ENCODE results near the gene CCL24. TPM values are rescaled to one million over a fixed set of nuclear protein-coding genes. Genes with fewer than 3 reads are reported as not detected.
"Not testable (repeated sequence)": the region's sequence is repeated elsewhere in the genome, so short reads cannot be mapped to it uniquely, and the experiment has no call there.

The CCL24 gene
- total RNA-seq, 1 experiment from 2014 or later = not detected

DNA sequence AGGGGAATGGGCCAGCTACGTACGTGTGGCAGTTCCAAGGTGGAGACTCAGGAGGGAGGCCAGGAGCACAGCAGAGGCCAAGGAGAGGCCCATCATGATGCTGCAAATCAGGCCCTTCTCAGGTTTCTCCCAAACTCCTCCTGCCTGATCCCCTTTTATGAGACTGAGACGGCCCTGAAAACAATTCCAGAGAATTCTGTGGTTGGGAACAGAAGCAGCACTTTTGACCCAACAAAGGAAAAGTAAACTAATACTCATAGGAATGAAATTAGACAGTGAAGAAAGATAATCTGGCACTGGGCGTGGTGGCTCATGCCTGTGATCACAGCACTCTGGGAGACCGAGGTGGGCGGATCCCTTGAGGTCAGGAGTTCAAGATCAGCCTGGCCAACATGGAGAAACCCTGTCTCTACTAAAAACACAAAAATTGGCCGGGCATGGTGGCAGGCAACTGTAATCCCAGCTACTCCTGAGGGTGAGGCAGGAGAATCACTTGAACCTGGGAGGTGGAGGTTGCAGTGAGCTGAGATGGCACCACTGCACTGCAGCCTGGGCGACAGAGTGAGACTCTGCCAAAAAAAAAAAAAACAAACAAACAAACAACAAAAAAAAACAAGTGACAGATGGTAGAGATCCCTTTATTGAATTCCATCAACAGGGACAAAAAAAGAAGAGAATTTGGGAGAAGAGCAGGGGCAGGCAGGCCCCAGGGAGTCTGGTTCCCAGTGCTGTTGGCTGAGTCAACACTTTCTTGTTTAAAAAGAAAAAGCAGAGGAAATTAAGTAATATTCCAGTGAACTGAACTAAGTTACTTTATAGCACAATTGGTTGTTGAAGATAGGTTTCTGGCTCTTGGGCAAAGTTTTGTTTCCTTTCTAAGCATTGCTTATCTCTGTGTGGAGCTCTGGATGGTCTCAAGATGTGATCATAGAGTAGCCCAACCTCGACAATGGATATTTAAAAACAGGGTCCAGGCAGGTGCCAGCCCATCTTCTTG, 41.2 kb downstream of the CCL24 start, which contains the start of gene CCL26:
TSS of gene CCL26 (minus strand) at position 131 of the 997 bp plus-strand sequence. CDS start at position 96, 35 bp downstream.
- no peaks in the 10 kb centered on the region for H3K36me3 ChIP-seq (ENCODE audit: insufficient read depth, low read length, poor library complexity, severe bottlenecking)
- ChIA-PET CTCF (no interaction called here), POLR2A (ENCODE audit: low non-redundant PET) (no interaction called here)
- DNase-seq (ENCODE audit: low spot score) = no peak
- H3K9me3 ChIP-seq (ENCODE audit: low read depth, low read length, poor library complexity, severe bottlenecking) = no peaks in the 10 kb centered on the region
- TF ChIP-seq, protein P1, sequence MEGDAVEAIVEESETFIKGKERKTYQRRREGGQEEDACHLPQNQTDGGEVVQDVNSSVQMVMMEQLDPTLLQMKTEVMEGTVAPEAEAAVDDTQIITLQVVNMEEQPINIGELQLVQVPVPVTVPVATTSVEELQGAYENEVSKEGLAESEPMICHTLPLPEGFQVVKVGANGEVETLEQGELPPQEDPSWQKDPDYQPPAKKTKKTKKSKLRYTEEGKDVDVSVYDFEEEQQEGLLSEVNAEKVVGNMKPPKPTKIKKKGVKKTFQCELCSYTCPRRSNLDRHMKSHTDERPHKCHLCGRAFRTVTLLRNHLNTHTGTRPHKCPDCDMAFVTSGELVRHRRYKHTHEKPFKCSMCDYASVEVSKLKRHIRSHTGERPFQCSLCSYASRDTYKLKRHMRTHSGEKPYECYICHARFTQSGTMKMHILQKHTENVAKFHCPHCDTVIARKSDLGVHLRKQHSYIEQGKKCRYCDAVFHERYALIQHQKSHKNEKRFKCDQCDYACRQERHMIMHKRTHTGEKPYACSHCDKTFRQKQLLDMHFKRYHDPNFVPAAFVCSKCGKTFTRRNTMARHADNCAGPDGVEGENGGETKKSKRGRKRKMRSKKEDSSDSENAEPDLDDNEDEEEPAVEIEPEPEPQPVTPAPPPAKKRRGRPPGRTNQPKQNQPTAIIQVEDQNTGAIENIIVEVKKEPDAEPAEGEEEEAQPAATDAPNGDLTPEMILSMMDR (conservative IDR thresholded peaks at IDR 0.05; ENCODE audit: low read depth, low read length) = no peak
- no peak for TF ChIP-seq EZH2 (IDR thresholded peaks at IDR 0.05; ENCODE audit: borderline replicate concordance, low read depth, low read length, poor library complexity, severe bottlenecking)
- BruUV-seq (replicated peaks) = no TSS peak
- no peak within 1 kb of the TSS for H3K27ac ChIP-seq (ENCODE audit: low read depth, low read length, poor library complexity, severe bottlenecking)
- no peaks in the 10 kb centered on the region for H3K4me1 ChIP-seq (ENCODE audit: insufficient read depth, low read length, poor library complexity, severe bottlenecking)
- H3K4me3 ChIP-seq (ENCODE audit: low read depth, low read length, poor library complexity, severe bottlenecking) = no peak within 1 kb of the TSS
- intact Hi-C loops (cut with micrococcal nuclease; ENCODE audit: unreplicated experiment) = no loop called here
- no peaks in the 10 kb centered on the region for H3K27me3 ChIP-seq (replicated peaks; ENCODE audit: insufficient read depth, low read depth, low read length, poor library complexity)

DNA sequence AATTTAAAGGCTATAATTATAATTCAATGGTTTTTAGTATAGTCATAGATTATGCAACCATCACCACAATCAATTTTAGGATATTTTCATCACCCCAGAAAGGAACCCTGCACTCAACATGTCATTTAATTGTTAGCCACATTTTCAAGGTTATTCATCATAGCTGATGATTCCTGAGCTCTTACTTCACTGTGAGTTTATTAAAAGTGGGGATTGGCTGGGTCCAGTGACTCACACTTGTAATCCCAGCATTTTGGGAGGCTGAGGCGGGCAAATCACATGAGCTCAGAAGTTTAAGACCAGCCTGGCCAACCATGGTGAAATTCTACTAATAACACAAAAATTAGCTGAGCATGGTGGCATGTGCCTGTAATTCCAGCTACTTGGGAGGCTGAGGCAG, 42.4 kb downstream of the CCL24 start:
- POLR2A ChIA-PET (ENCODE audit: low non-redundant PET) = no interaction called here

DNA sequence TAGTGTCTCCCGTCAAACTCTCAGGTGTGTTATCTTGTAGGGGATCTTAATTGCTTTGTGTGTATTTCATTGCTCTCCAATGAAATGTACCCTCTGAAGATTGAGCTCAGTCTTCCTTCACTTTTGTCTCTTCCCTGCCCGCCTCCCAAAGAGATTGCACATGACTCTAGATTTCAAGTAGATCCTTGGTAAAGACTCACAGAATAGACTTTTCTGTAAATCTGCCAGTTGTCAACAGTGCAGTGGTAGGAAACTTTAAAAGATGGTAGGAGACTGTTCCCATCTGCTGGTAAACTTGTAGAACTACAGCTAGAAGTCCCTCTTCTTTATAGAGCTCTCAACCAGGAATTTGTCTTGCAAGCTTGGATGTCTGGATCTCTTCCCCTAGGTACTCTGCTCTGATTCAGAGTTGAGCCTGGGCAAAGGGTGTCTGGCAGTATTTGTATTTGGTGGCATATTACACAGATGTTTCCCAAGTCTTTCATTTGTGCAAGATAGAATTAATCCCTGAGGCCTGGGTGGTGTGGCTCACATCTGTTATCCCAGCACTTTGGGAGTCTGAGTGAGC, 51.2 kb downstream of the CCL24 start:
- BruUV-seq (replicated peaks) = no TSS peak

More for the DNA sequence above, 42.4 kb downstream of the CCL24 start:
- DNase-seq (ENCODE audit: low spot score) = no peak
- Histone ChIP-seq H3K27ac (ENCODE audit: low read depth, low read length, poor library complexity, severe bottlenecking) (no peak overlapping the region), H3K4me1 (ENCODE audit: insufficient read depth, low read length, poor library complexity, severe bottlenecking) (no peaks in the 10 kb centered on the region), H3K9me3 (ENCODE audit: low read depth, low read length, poor library complexity, severe bottlenecking) (no peaks in the 10 kb centered on the region), H3K27me3 (replicated peaks; ENCODE audit: insufficient read depth, low read depth, low read length, poor library complexity) (no peaks in the 10 kb centered on the region), H3K4me3 (ENCODE audit: low read depth, low read length, poor library complexity, severe bottlenecking) (no peak overlapping the region), H3K36me3 (ENCODE audit: insufficient read depth, low read length, poor library complexity, severe bottlenecking) (no peaks in the 10 kb centered on the region)
- CTCF ChIA-PET = no interaction called here
- BruUV-seq (replicated peaks) = no TSS peak
- TF ChIP-seq EZH2 (IDR thresholded peaks at IDR 0.05; ENCODE audit: borderline replicate concordance, low read depth, low read length, poor library complexity, severe bottlenecking) = no peak
- TF ChIP-seq, protein P1 (conservative IDR thresholded peaks at IDR 0.05; ENCODE audit: low read depth, low read length) = no peak
- intact Hi-C loops (cut with micrococcal nuclease; ENCODE audit: unreplicated experiment) = no loop called here

DNA sequence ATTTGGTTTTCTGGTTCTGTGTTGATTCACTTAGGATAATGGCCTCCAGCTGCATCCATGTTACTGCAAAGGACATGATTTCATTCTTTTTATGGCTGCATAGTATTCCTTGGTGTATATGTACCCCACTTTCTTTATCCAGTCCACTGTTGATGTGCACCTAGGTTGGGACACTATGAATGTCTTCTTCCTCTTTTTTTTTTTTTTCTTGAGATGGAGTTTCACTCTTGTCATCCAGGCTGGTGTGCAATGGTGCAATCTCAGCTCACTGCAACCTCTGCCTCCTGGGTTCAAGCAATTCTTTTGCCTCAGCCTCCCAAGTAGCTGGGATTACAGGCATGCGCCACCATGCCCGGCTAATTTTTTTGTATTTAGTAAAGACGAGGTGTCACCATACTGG, 51.8 kb downstream of the CCL24 start:
- CTCF ChIA-PET = interaction anchor here (1.4 to 1.9 kb wide), 2 partner anchors 8 to 259 kb away, joined by 3 to 5 read pairs; no protein-coding TSS in a partner anchor
- POLR2A ChIA-PET (ENCODE audit: low non-redundant PET); intact Hi-C loops (cut with micrococcal nuclease; ENCODE audit: unreplicated experiment): not testable (repeated sequence)

More for the DNA sequence above, 51.2 kb downstream of the CCL24 start:
- H3K27ac ChIP-seq (ENCODE audit: low read depth, low read length, poor library complexity, severe bottlenecking) = no peak overlapping the region
- no peaks in the 10 kb centered on the region for H3K36me3 ChIP-seq (ENCODE audit: insufficient read depth, low read length, poor library complexity, severe bottlenecking)
- ChIA-PET POLR2A (ENCODE audit: low non-redundant PET) (no interaction called here), CTCF (interaction anchor here (1.4 to 1.9 kb wide), 2 partner anchors 9 to 258 kb away, joined by 3 to 5 read pairs; no protein-coding TSS in a partner anchor)
- no peaks in the 10 kb centered on the region for H3K9me3 ChIP-seq (ENCODE audit: low read depth, low read length, poor library complexity, severe bottlenecking)
- no peaks in the 10 kb centered on the region for H3K4me1 ChIP-seq (ENCODE audit: insufficient read depth, low read length, poor library complexity, severe bottlenecking)
- TF ChIP-seq, protein P1 (conservative IDR thresholded peaks at IDR 0.05; ENCODE audit: low read depth, low read length) = peak; percentile 66
- TF ChIP-seq EZH2 (IDR thresholded peaks at IDR 0.05; ENCODE audit: borderline replicate concordance, low read depth, low read length, poor library complexity, severe bottlenecking) = no peak
- no peak overlapping the region for H3K4me3 ChIP-seq (ENCODE audit: low read depth, low read length, poor library complexity, severe bottlenecking)
- H3K27me3 ChIP-seq (replicated peaks; ENCODE audit: insufficient read depth, low read depth, low read length, poor library complexity) = no peaks in the 10 kb centered on the region
- DNase-seq (ENCODE audit: low spot score) = peak; percentile 60
- intact Hi-C loops (cut with micrococcal nuclease; ENCODE audit: unreplicated experiment) = no loop called here

More for the DNA sequence above, 51.8 kb downstream of the CCL24 start:
- not testable (repeated sequence) for H3K4me3 ChIP-seq (ENCODE audit: low read depth, low read length, poor library complexity, severe bottlenecking); H3K9me3 ChIP-seq (ENCODE audit: low read depth, low read length, poor library complexity, severe bottlenecking); H3K4me1 ChIP-seq (ENCODE audit: insufficient read depth, low read length, poor library complexity, severe bottlenecking); H3K36me3 ChIP-seq (ENCODE audit: insufficient read depth, low read length, poor library complexity, severe bottlenecking); H3K27ac ChIP-seq (ENCODE audit: low read depth, low read length, poor library complexity, severe bottlenecking); H3K27me3 ChIP-seq (replicated peaks; ENCODE audit: insufficient read depth, low read depth, low read length, poor library complexity); BruUV-seq (replicated peaks); DNase-seq (ENCODE audit: low spot score)

Data from A673 (cell line).